Karpas-422 (cell line): ENCODE data around the gene YAP1. TPM values are rescaled to one million over a fixed set of nuclear protein-coding genes. Genes with fewer than 3 reads are reported as not detected.

Experiments used
- DNase-seq: peaks from one replicate; pipeline ENCODE4 v3.0.0-alpha.2; 2015
- H2AFZ ChIP-seq: fragments of 200-600 bp; sonication (generic); 2 replicates; pipeline ENCODE4 v1.6.1; 2014; ENCODE audit warnings: antibody characterized with exemption, low read length, mixed read lengths
- H3K27ac ChIP-seq: fragments of 200-600 bp; sonication (generic); 2 replicates; pipeline ENCODE4 v1.5.1; 2014; ENCODE audit warnings: mild to moderate bottlenecking, low read length, moderate library complexity
- H3K27me3 ChIP-seq: fragments of 200-600 bp; sonication (generic); 2 replicates; pipeline ENCODE4 v1.6.1; 2014; ENCODE audit warnings: low read length, mixed read lengths
- H3K36me3 ChIP-seq: fragments of 200-600 bp; sonication (generic); 2 replicates; pipeline ENCODE4 v1.6.1; 2014; ENCODE audit warnings: low read length, mixed read lengths; ENCODE audit not compliant: insufficient read depth
- H3K4me1 ChIP-seq: fragments of 200-600 bp; sonication (generic); 2 replicates; pipeline ENCODE4 v1.6.1; 2014; ENCODE audit warnings: mild to moderate bottlenecking, low read length, mixed read lengths
- H3K4me2 ChIP-seq: fragments of 200-600 bp; sonication (generic); 2 replicates; pipeline ENCODE4 v1.6.1; 2014; ENCODE audit warnings: low read length, low read depth, mild to moderate bottlenecking; ENCODE audit not compliant: poor library complexity, severe bottlenecking
- H3K4me3 ChIP-seq: fragments of 200-600 bp; sonication (generic); 2 replicates; pipeline ENCODE4 v1.5.1; 2014; ENCODE audit warnings: mild to moderate bottlenecking, antibody characterized with exemption, low read length, mixed read lengths
- H3K79me2 ChIP-seq: fragments of 200-600 bp; sonication (generic); 2 replicates; pipeline ENCODE4 v1.6.1; 2014; ENCODE audit warnings: mild to moderate bottlenecking, low read length, mixed read lengths
- H3K9ac ChIP-seq: fragments of 200-600 bp; sonication (generic); 2 replicates; pipeline ENCODE4 v1.6.0; 2014; ENCODE audit warnings: low read length
- H3K9me2 ChIP-seq: fragments of 200-600 bp; sonication (generic), shearing (Covaris generic); replicated peaks from 2 replicates; pipeline ENCODE4 v1.6.0; 2014; ENCODE audit warnings: mild to moderate bottlenecking, low read length, moderate library complexity; ENCODE audit not compliant: insufficient read depth
- H3K9me3 ChIP-seq: fragments of 300-700, 200-600 bp; sonication (generic); 2 replicates; pipeline ENCODE4 v1.6.1; 2014; ENCODE audit warnings: low read length, mixed read lengths
- H4K20me1 ChIP-seq: fragments of 200-600 bp; sonication (generic); 2 replicates; pipeline ENCODE4 v1.6.1; 2014; ENCODE audit warnings: mild to moderate bottlenecking, antibody characterized with exemption, low read length, low read depth; ENCODE audit not compliant: insufficient read depth
- total RNA-seq: library from RNA; depleted of rRNA; stranded (reverse); fragments of >200 nt; shearing (Covaris generic); gene quantifications from 2 replicates; pipeline ENCODE4 v1.2.3, GENCODE V29; 2014; ENCODE audit warnings: low replicate concordance

The YAP1 gene
- total RNA-seq, 1 experiment from 2014 or later, result not detected

GRCh38 chr11:102223859-102224258, 113.6 kb downstream of the YAP1 start:
- no peak overlapping the region for H3K9ac ChIP-seq

GRCh38 chr11:102225689-102226568, 115.7 kb downstream of the YAP1 start:
- no peak overlapping the region for H2AFZ ChIP-seq
- no peak overlapping the region for H3K9ac ChIP-seq
- DNase-seq, result no peak
- no peak overlapping the region for H3K4me3 ChIP-seq
- H3K79me2 ChIP-seq, result no peaks in the 10 kb centered on the region
- no peaks in the 10 kb centered on the region for H3K4me1 ChIP-seq
- no peaks in the 10 kb centered on the region for H3K27me3 ChIP-seq
- no peak overlapping the region for H3K4me2 ChIP-seq
- no peaks in the 10 kb centered on the region for H3K9me2 ChIP-seq
- H3K36me3 ChIP-seq, result no peaks in the 10 kb centered on the region
- no peaks in the 10 kb centered on the region for H3K9me3 ChIP-seq
- H3K27ac ChIP-seq, result no peak overlapping the region
- H4K20me1 ChIP-seq, result no peaks in the 10 kb centered on the region

More at GRCh38 chr11:102223859-102224258, 113.6 kb downstream of the YAP1 start:
- H2AFZ ChIP-seq, result no peak overlapping the region
- H3K4me1 ChIP-seq, result no peaks in the 10 kb centered on the region
- no peak for DNase-seq
- no peaks in the 10 kb centered on the region for H3K27me3 ChIP-seq
- H3K4me2 ChIP-seq, result no peak overlapping the region
- H3K4me3 ChIP-seq, result no peak overlapping the region
- no peak overlapping the region for H3K27ac ChIP-seq
- H3K36me3 ChIP-seq, result no peaks in the 10 kb centered on the region
- no peaks in the 10 kb centered on the region for H3K79me2 ChIP-seq
- no peaks in the 10 kb centered on the region for H3K9me3 ChIP-seq
- H4K20me1 ChIP-seq, result no peaks in the 10 kb centered on the region
- H3K9me2 ChIP-seq, result no peaks in the 10 kb centered on the region

GRCh38 chr11:102226702-102227490, 116.6 kb downstream of the YAP1 start:
- Histone ChIP-seq H3K27me3 (no peaks in the 10 kb centered on the region), H3K9me2 (no peaks in the 10 kb centered on the region), H3K27ac (no peak overlapping the region), H3K36me3 (no peaks in the 10 kb centered on the region), H3K9me3 (no peaks in the 10 kb centered on the region), H2AFZ (no peak overlapping the region), H3K79me2 (no peaks in the 10 kb centered on the region), H3K4me3 (no peak overlapping the region), H4K20me1 (no peaks in the 10 kb centered on the region), H3K9ac (no peak overlapping the region), H3K4me2 (no peak overlapping the region), H3K4me1 (no peaks in the 10 kb centered on the region)
- DNase-seq, result no peak

GRCh38 chr11:102229510-102230123, 119.4 kb downstream of the YAP1 start:
- Histone ChIP-seq H3K4me3 (no peak overlapping the region), H3K36me3 (no peaks in the 10 kb centered on the region), H3K9ac (no peak overlapping the region), H3K4me1 (no peaks in the 10 kb centered on the region), H3K27me3 (no peaks in the 10 kb centered on the region), H3K79me2 (no peaks in the 10 kb centered on the region), H4K20me1 (no peaks in the 10 kb centered on the region), H3K9me2 (no peaks in the 10 kb centered on the region), H2AFZ (no peak overlapping the region), H3K9me3 (no peaks in the 10 kb centered on the region), H3K27ac (no peak overlapping the region), H3K4me2 (no peak overlapping the region)
- DNase-seq, result no peak

- no peak overlapping the region for H3K4me3 ChIP-seq
- H4K20me1 ChIP-seq, result no peaks in the 10 kb centered on the region
- no peak overlapping the region for H3K27ac ChIP-seq
- no peaks in the 10 kb centered on the region for H3K36me3 ChIP-seq
- no peak overlapping the region for H3K9ac ChIP-seq
- H3K9me2 ChIP-seq, result no peaks in the 10 kb centered on the region
- H3K27me3 ChIP-seq, result no peaks in the 10 kb centered on the region
- H3K4me2 ChIP-seq, result no peak overlapping the region
- no peak for DNase-seq
- no peak overlapping the region for H2AFZ ChIP-seq
- no peaks in the 10 kb centered on the region for H3K9me3 ChIP-seq
- H3K4me1 ChIP-seq, result no peaks in the 10 kb centered on the region; the same call in 1 of the 2 replicates
- H3K79me2 ChIP-seq, result no peaks in the 10 kb centered on the region
These were observed 119.9 kb downstream of the YAP1 start for GRCh38 chr11:102230186-102230585.

GRCh38 chr11:102230911-102231310, 120.7 kb downstream of the YAP1 start:
- Histone ChIP-seq H3K4me2 (no peak overlapping the region), H4K20me1 (no peaks in the 10 kb centered on the region), H3K9ac (no peak overlapping the region), H3K4me3 (no peak overlapping the region), H3K79me2 (no peaks in the 10 kb centered on the region), H3K9me2 (no peaks in the 10 kb centered on the region), H3K9me3 (no peaks in the 10 kb centered on the region), H2AFZ (no peak overlapping the region), H3K27me3 (no peaks in the 10 kb centered on the region), H3K36me3 (no peaks in the 10 kb centered on the region), H3K4me1 (peaks cover 5% of the 10 kb centered on the region; the same call in 1 of the 2 replicates), H3K27ac (no peak overlapping the region)
- DNase-seq, result no peak

GRCh38 chr11:102234779-102235439, 124.7 kb downstream of the YAP1 start:
- no peak overlapping the region for H2AFZ ChIP-seq
- H3K9ac ChIP-seq, result no peak overlapping the region

More at GRCh38 chr11:102234779-102235439, 124.7 kb downstream of the YAP1 start:
- DNase-seq, result no peak
- Histone ChIP-seq H3K79me2 (no peaks in the 10 kb centered on the region), H3K27ac (no peak overlapping the region), H3K4me3 (no peak overlapping the region), H3K4me1 (peaks cover 14% of the 10 kb centered on the region), H3K9me2 (no peaks in the 10 kb centered on the region), H4K20me1 (no peaks in the 10 kb centered on the region), H3K27me3 (no peaks in the 10 kb centered on the region), H3K4me2 (no peak overlapping the region), H3K36me3 (no peaks in the 10 kb centered on the region), H3K9me3 (no peaks in the 10 kb centered on the region)
